CD14-positive monocyte (primary cell): ENCODE results near the gene DAZAP1. TPM values are rescaled to one million over a fixed set of nuclear protein-coding genes. Genes with fewer than 3 reads are reported as not detected.

ENCODE experiments used
- DNase-seq, 3 donors: peaks; one replicate each; pipeline ENCODE4 v3.0.0-alpha.2; 2011 to 2022
- H2AFZ ChIP-seq: 2 replicates; pipeline ENCODE4 v1.6.0; 2012; ENCODE audit warnings: mild to moderate bottlenecking, low read depth, low read length, inconsistent platforms; ENCODE audit not compliant: insufficient read depth, poor library complexity, severe bottlenecking
- H3K27ac ChIP-seq, 2 donors: 1 replicate in 1 of 2; 2 replicates in 1 of 2; pipeline ENCODE4 v1.5.1; 2012 to 2013; ENCODE audit warnings: low read length in 2 of 2, control low read depth in 1 of 2, inconsistent platforms in 1 of 2, low read depth in 1 of 2, mild to moderate bottlenecking in 1 of 2
- H3K27me3 ChIP-seq, 2 donors: one replicate each; pipeline versions ENCODE4 v1.6.0 to v1.6.1; 2011 to 2013; ENCODE audit warnings: low read length in 2 of 2; ENCODE audit not compliant: control insufficient read depth in 2 of 2, insufficient read depth in 2 of 2
- H3K36me3 ChIP-seq, 2 donors: replicated peaks in 1 of 2; 1 replicate in 1 of 2; 2 replicates in 1 of 2; pipeline versions ENCODE4 v1.5.1 to v1.6.1; 2012 to 2013; ENCODE audit warnings: low read length in 2 of 2, control low read depth in 1 of 2, inconsistent platforms in 1 of 2, mild to moderate bottlenecking in 1 of 2; ENCODE audit not compliant: insufficient read depth in 2 of 2, control insufficient read depth in 1 of 2
- H3K4me1 ChIP-seq, 2 donors: 1 replicate in 1 of 2; 2 replicates in 1 of 2; pipeline versions ENCODE4 v1.5.1 to v1.6.1; 2012 to 2013; ENCODE audit warnings: low read length in 2 of 2, control low read depth in 1 of 2, inconsistent platforms in 1 of 2, mild to moderate bottlenecking in 1 of 2, moderate library complexity in 1 of 2; ENCODE audit not compliant: insufficient read depth in 2 of 2, control insufficient read depth in 1 of 2
- H3K4me2 ChIP-seq: replicated peaks from 2 replicates; pipeline ENCODE3; 2012; ENCODE audit warnings: low read length, moderate library complexity, mild to moderate bottlenecking; ENCODE audit not compliant: poor library complexity, severe bottlenecking; ENCODE audit errors: extremely low read depth
- H3K4me3 ChIP-seq, 3 experiments: fragments of 200-600 bp in 1 of 3; sonication (generic) in 1 of 3; replicated peaks in 1 of 3; 1 replicate in 2 of 3; 2 replicates in 1 of 3; pipeline ENCODE4 v1.5.1; 2011 to 2013; ENCODE audit warnings: low read length in 3 of 3, mild to moderate bottlenecking in 3 of 3, control low read depth in 2 of 3, low read depth in 2 of 3, inconsistent platforms in 1 of 3, moderate library complexity in 1 of 3
- H3K79me2 ChIP-seq: 2 replicates; pipeline ENCODE4 v1.6.0; 2012; ENCODE audit warnings: mild to moderate bottlenecking, control low read depth, inconsistent platforms, low read length, moderate library complexity; ENCODE audit not compliant: insufficient read depth
- H3K9ac ChIP-seq: 2 replicates; pipeline ENCODE4 v1.6.0; 2017; ENCODE audit warnings: low read length, mild to moderate bottlenecking; ENCODE audit not compliant: insufficient read depth, poor library complexity, severe bottlenecking
- H3K9me3 ChIP-seq, 2 donors: replicated peaks in 1 of 2; 1 replicate in 1 of 2; 2 replicates in 1 of 2; pipeline versions ENCODE4 v1.5.1 to v1.6.1; 2012 to 2013; ENCODE audit warnings: low read length in 2 of 2, control low read depth in 1 of 2; ENCODE audit not compliant: control insufficient read depth in 1 of 2, insufficient read depth in 1 of 2
- H4K20me1 ChIP-seq: 2 replicates; pipeline ENCODE4 v1.6.0; 2012; ENCODE audit warnings: mild to moderate bottlenecking, low read length, control low read depth, moderate library complexity; ENCODE audit not compliant: insufficient read depth
- H3K27ac Mint-ChIP-seq, 7 donors: one replicate each; pipeline ENCODE4 v1.8.0; 2020; ENCODE audit warnings: mild to moderate bottlenecking in 7 of 7, mixed read lengths in 7 of 7, moderate library complexity in 6 of 7, inconsistent platforms in 2 of 7
- H3K27me3 Mint-ChIP-seq, 3 donors: one replicate each; pipeline ENCODE4 v1.8.0; 2021 to 2022; ENCODE audit warnings: low read depth in 3 of 3, mild to moderate bottlenecking in 3 of 3, mixed read lengths in 3 of 3, moderate library complexity in 3 of 3, inconsistent platforms in 1 of 3
- H3K36me3 Mint-ChIP-seq, 2 donors: one replicate each; pipeline ENCODE4 v1.8.0; 2020; ENCODE audit warnings: mixed read lengths in 2 of 2, inconsistent platforms in 1 of 2, mild to moderate bottlenecking in 1 of 2
- H3K4me1 Mint-ChIP-seq: one replicate; pipeline ENCODE4 v1.8.0; 2020; ENCODE audit warnings: mild to moderate bottlenecking, mixed read lengths
- H3K4me3 Mint-ChIP-seq, 2 donors: one replicate each; pipeline ENCODE4 v1.8.0; 2020; ENCODE audit warnings: mild to moderate bottlenecking in 2 of 2, mixed read lengths in 2 of 2, moderate library complexity in 1 of 2
- H3K9me3 Mint-ChIP-seq, 7 donors: one replicate each; pipeline ENCODE4 v1.8.0; 2020 to 2022; ENCODE audit warnings: mixed read lengths in 7 of 7, mild to moderate bottlenecking in 6 of 7, moderate library complexity in 6 of 7, inconsistent platforms in 2 of 7
- CTCF ChIP-seq: fragments of 200-600 bp; IDR thresholded peaks from one replicate; pipeline ENCODE4 v1.8.0; 2022; ENCODE audit warnings: antibody characterized with exemption, mild to moderate bottlenecking
- WGBS: methylation state at CpG from one replicate; pipeline ENCODE4 v1.1.5; 2013; ENCODE audit warnings: missing lambda C conversion rate; ENCODE audit not compliant: insufficient coverage; 5-methylcytosine and 5-hydroxymethylcytosine counted together
- intact Hi-C, 2 donors: fragments of 100-400 bp; cut with micrococcal nuclease; formaldehyde crosslinking; loops; one replicate each; pipeline versions ENCODE4 v1.15.0 to v1.15.1; 2023
- polyA plus RNA-seq, 3 donors: library from polyadenylated mRNA; depleted of rRNA in 1 of 3; unstranded in 2 of 3; stranded (reverse) in 1 of 3; fragments of 300-500 nt in 2 of 3; fragments of >200 nt in 1 of 3; fragmentation: Illumina TruSeq in 2 of 3; gene quantifications; 1 replicate in 2 of 3; 2 replicates in 1 of 3; pipeline ENCODE4 v1.2.3, GENCODE V29; 2012 to 2021

Gene DAZAP1
- polyA plus RNA-seq, 3 donors, result 3.3 to 57.1 (median 4.2) TPM

- intact Hi-C loops, result no loop called here
- WGBS, result 2% methylated on average over 117 of the region's 117 CpGs
- no peak overlapping the region for H3K4me2 ChIP-seq
These were observed 62.1 kb downstream of the DAZAP1 start for GRCh38 chr19:1469255-1470054.

GRCh38 chr19:1470055-1470304, 62.6 kb downstream of the DAZAP1 start:
- Mint-ChIP-seq H3K9me3 (peaks cover 0 to 19% (median 2%) of the 10 kb centered on the region in 7 donors), H3K36me3 (peaks cover 4 to 8% of the 10 kb centered on the region in 2 donors), H3K4me3 (peak overlapping the region; percentile 41 to 83), H3K27ac (no peak overlapping the region), H3K4me1 (peaks cover 19% of the 10 kb centered on the region), H3K27me3 (peaks cover 45 to 89% (median 59%) of the 10 kb centered on the region in 3 donors)
- Histone ChIP-seq H4K20me1 (peaks cover 94% of the 10 kb centered on the region), H3K9me3 (peaks cover 8 to 17% of the 10 kb centered on the region in 2 donors), H3K9ac (no peak overlapping the region), H2AFZ (no peak overlapping the region), H3K4me2 (peak overlapping the region; percentile 63), H3K4me3 (peak overlapping the region in 1 of 3 experiments; percentile 61), H3K4me1 (peaks cover 25 to 41% of the 10 kb centered on the region in 2 donors), H3K27ac (no peak overlapping the region), H3K36me3 (peaks cover 4 to 6% of the 10 kb centered on the region in 2 donors), H3K79me2 (no peaks in the 10 kb centered on the region), H3K27me3 (peaks cover 60 to 67% of the 10 kb centered on the region in 2 donors)
- intact Hi-C loops, result no loop called here
- 6% methylated on average over 22 of the region's 22 CpGs for WGBS
- no peak for DNase-seq
- TF ChIP-seq CTCF, result no peak

More at GRCh38 chr19:1469255-1470054, 62.1 kb downstream of the DAZAP1 start:
- Histone ChIP-seq H2AFZ (no peak overlapping the region), H3K9me3 (peaks cover 8 to 17% of the 10 kb centered on the region in 2 donors), H3K4me1 (peaks cover 25 to 41% of the 10 kb centered on the region in 2 donors), H3K36me3 (peaks cover 0 to 1% of the 10 kb centered on the region in 2 donors), H4K20me1 (peaks cover 94% of the 10 kb centered on the region), H3K4me3 (peak overlapping the region in 1 of 3 experiments; percentile 61), H3K79me2 (no peaks in the 10 kb centered on the region), H3K27me3 (peaks cover 61 to 73% of the 10 kb centered on the region in 2 donors), H3K27ac (no peak overlapping the region), H3K9ac (no peak overlapping the region)
- Mint-ChIP-seq H3K9me3 (peaks cover 0 to 19% (median 2%) of the 10 kb centered on the region in 7 donors), H3K36me3 (peaks cover 3% of the 10 kb centered on the region in 2 donors), H3K27ac (no peak overlapping the region), H3K4me1 (peaks cover 19% of the 10 kb centered on the region), H3K27me3 (peaks cover 49 to 91% (median 60%) of the 10 kb centered on the region in 3 donors), H3K4me3 (peak overlapping the region in 1 of 2 donors; percentile 83)
- no peak for TF ChIP-seq CTCF
- no peak for DNase-seq
